ENCODE measurements around the gene PKD1L1. TPM values are rescaled to one million over a fixed set of nuclear protein-coding genes. Genes with fewer than 3 reads are reported as not detected.

PKD1L1 gene
- total RNA-seq, 4 donors from 2014 or later, result 0.41 to 37.4 (median 17.5) TPM

GRCh38 chr7:47826754-47827153 is 121.5 kb downstream of the PKD1L1 start:
- WGBS, 2 donors (ENCODE audit: low coverage in 1 of 2), result 55% methylated on average over 1 of the region's 1 CpG; no CpG with 5 or more reads in 1 of the 2 donors
- Histone ChIP-seq H3K36me3 (no peaks in the 10 kb centered on the region), H3K9me3 (no peaks in the 10 kb centered on the region), H3K4me1 (no peaks in the 10 kb centered on the region), H3K27ac (no peak overlapping the region), H3K27me3 (no peaks in the 10 kb centered on the region), H3K4me3 (no peak overlapping the region)
- DNase-seq, result no peak
- intact Hi-C loops (cut with DNase I; ENCODE audit: low total_unique reads), result no loop called here
- in situ Hi-C loops (cut with MboI; ENCODE audit: low pct_ligation_motif_present in 1 of 4, low pct_unique_long_range_greater_than_20kb in 1 of 4, low sequenced_read_pairs in 3 of 4), result loop anchor here in 2 of 4 donors (10.0 kb wide), 1 partner anchor 562 kb away; no protein-coding TSS in a partner anchor
- no peak for TF ChIP-seq EP300 (IDR thresholded peaks at IDR 0.05; ENCODE audit: low read depth)

- in situ Hi-C loops (cut with MboI; ENCODE audit: low pct_ligation_motif_present in 1 of 4, low pct_unique_long_range_greater_than_20kb in 1 of 4, low sequenced_read_pairs in 3 of 4), result loop anchor here (10.0 to 25.0 kb wide), 6 partner anchors 207 to 555 kb away; partner anchors contain the start of gene TNS3 (in 1 of the 4)
- TF ChIP-seq POLR2A (IDR thresholded peaks at IDR 0.05), result no peak
- TF ChIP-seq CTCF (IDR thresholded peaks at IDR 0.05), result no peak
- no peak for TF ChIP-seq POLR2AphosphoS5 (IDR thresholded peaks at IDR 0.05)
- no peak for TF ChIP-seq EP300 (IDR thresholded peaks at IDR 0.05; ENCODE audit: low read depth)
- WGBS, 2 donors (ENCODE audit: low coverage in 1 of 2), result 88 to 97% methylated on average over 3 of the region's 3 CpGs
- H3K4me3 ChIP-seq, result no peak overlapping the region
- intact Hi-C loops (cut with DNase I; ENCODE audit: low total_unique reads), result loop anchor here (5.0 to 10.0 kb wide), 2 partner anchors 375 to 552 kb away; no protein-coding TSS in a partner anchor
- H3K27me3 ChIP-seq, result no peaks in the 10 kb centered on the region
- H3K27ac ChIP-seq, result no peak overlapping the region
- no peaks in the 10 kb centered on the region for H3K36me3 ChIP-seq
- peaks cover 0 to 8% (median 0%) of the 10 kb centered on the region in 4 donors for H3K4me1 ChIP-seq
- no peaks in the 10 kb centered on the region for H3K9me3 ChIP-seq
- DNase-seq, result no peak
These were observed 128.7 kb downstream of the PKD1L1 start for GRCh38 chr7:47819607-47819920.

- DNase-seq, result peak; percentile 71
- WGBS, 2 donors (ENCODE audit: low coverage in 1 of 2), result 49 to 54% methylated on average over 6 of the region's 6 CpGs
- Histone ChIP-seq H3K27ac (no peak overlapping the region), H3K27me3 (no peaks in the 10 kb centered on the region), H3K36me3 (no peaks in the 10 kb centered on the region), H3K9me3 (no peaks in the 10 kb centered on the region), H3K4me1 (peaks cover 0 to 8% (median under 1%) of the 10 kb centered on the region in 4 donors), H3K4me3 (no peak overlapping the region)
- intact Hi-C loops (cut with DNase I; ENCODE audit: low total_unique reads), result loop anchor here (5.0 to 10.0 kb wide), 2 partner anchors 374 to 552 kb away; no protein-coding TSS in a partner anchor
- in situ Hi-C loops (cut with MboI; ENCODE audit: low pct_ligation_motif_present in 1 of 4, low pct_unique_long_range_greater_than_20kb in 1 of 4, low sequenced_read_pairs in 3 of 4), result loop anchor here (10.0 to 25.0 kb wide), 6 partner anchors 207 to 554 kb away; partner anchors contain the start of gene TNS3 (in 1 of the 4)
- TF ChIP-seq CTCF (IDR thresholded peaks at IDR 0.05) (peak; percentile 89 to 93 (median 92)), POLR2A (IDR thresholded peaks at IDR 0.05) (no peak)
These were observed 129.3 kb downstream of the PKD1L1 start for GRCh38 chr7:47818796-47819606.

- Histone ChIP-seq H3K4me1 (peaks cover 0 to 9% (median 4%) of the 10 kb centered on the region in 4 donors), H3K9me3 (no peaks in the 10 kb centered on the region), H3K27ac (no peak overlapping the region), H3K36me3 (no peaks in the 10 kb centered on the region), H3K27me3 (no peaks in the 10 kb centered on the region), H3K4me3 (no peak overlapping the region)
- DNase-seq, result no peak
- 89 to 94% methylated on average over 3 of the region's 3 CpGs for WGBS, 2 donors (ENCODE audit: low coverage in 1 of 2)
- intact Hi-C loops (cut with DNase I; ENCODE audit: low total_unique reads) (loop anchor here (5.0 to 10.0 kb wide), 2 partner anchors 373 to 551 kb away; no protein-coding TSS in a partner anchor), in situ Hi-C loops (cut with MboI; ENCODE audit: low pct_ligation_motif_present in 1 of 4, low pct_unique_long_range_greater_than_20kb in 1 of 4, low sequenced_read_pairs in 3 of 4) (loop anchor here (10.0 to 25.0 kb wide), 6 partner anchors 206 to 553 kb away; partner anchors contain the start of gene TNS3 (in 1 of the 4))
- TF ChIP-seq CTCF (IDR thresholded peaks at IDR 0.05) (no peak), POLR2AphosphoS5 (IDR thresholded peaks at IDR 0.05) (no peak), EP300 (IDR thresholded peaks at IDR 0.05; ENCODE audit: low read depth) (no peak), POLR2A (IDR thresholded peaks at IDR 0.05) (no peak)
These were observed 130.3 kb downstream of the PKD1L1 start for GRCh38 chr7:47817917-47818316.

Data from transverse colon (tissue), 4 donors.